Stimulated activated CD4-positive, alpha-beta T cell treated with anti-CD3 and anti-CD28 coated beads, Interleukin-1b, Interleukin-23, amount 100 ng/mL, for 4 hours (primary cell): ENCODE measurements around the gene VIPAS39.

Source experiments
- DNase-seq, 2 donors: peaks; one replicate each; pipeline ENCODE4 v3.0.0-alpha.2; 2020; ENCODE audit warnings: low read depth in 2 of 2

The VIPAS39 gene

GRCh38 chr14:77457522-77458248, at the start of gene VIPAS39, which contains the start of gene AHSA1:
VIPAS39 (minus strand) TSS chr14:77457601; CDS start chr14:77454102, 3,499 bp downstream.
AHSA1 (plus strand) TSS chr14:77458093; CDS start chr14:77458190, 97 bp downstream.
- DNase-seq, result peak; percentile 73 to 83

DNA sequence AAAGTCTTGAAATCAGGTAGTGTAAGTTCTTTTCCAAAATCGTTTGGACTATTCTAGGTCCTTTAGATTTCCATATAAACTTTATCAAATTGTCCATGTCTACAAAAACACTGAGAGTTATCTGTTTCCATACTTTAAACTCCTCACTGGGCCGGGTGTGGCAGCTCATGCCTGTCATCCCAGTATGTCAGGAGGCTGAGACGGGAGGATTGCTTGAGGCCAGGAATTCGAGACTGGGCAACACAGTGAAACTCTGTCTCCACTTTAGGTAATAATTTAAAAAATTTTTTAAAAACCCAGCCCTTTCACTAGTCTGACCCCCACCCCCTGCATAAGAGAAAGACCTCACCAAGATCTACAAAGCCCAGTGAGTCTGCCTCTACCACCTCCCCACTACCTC, 47.6 kb upstream of the VIPAS39 start:
- no peak for DNase-seq

- no peak for DNase-seq
These were observed 45.7 kb upstream of the VIPAS39 start for GRCh38 chr14:77503138-77503537.

DNA sequence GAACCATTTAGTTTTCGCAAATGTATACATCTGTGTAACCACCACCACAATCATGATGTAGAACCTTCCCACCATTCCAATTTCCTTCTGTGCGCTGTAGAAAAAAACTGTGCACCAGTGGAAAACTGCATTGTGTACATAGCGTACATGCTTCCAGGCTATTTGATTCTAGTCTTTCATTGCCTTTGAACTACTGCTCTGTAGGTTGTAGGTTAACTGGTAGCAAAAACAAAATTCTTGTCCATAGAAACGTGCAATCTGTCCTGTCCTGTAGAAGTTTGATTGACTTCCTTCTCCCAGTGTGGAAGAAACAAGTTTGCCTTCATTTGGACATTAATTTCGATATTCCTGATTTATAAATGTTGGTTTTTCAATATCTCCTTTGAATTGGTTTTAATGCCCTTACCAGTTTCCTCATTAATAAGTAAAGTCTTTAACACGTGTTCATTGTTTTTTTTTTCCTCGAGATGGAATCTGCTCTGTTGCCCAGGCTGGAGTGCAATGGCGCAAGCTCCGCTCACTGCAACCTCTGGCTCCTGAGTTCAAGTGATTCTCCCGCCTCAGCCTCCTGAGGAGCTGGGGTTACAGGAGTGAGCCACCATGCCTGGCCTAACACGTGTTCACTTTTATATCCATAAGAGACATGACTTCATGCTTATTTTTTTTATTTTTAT, 44.8 kb upstream of the VIPAS39 start:
- no peak for DNase-seq

GRCh38 chr14:77498984-77499527, 41.7 kb upstream of the VIPAS39 start:
- DNase-seq, result no peak

- DNase-seq, result peak; percentile 13 to 39
These were observed 40.9 kb upstream of the VIPAS39 start, which contains the start of gene ISM2 for GRCh38 chr14:77498120-77498979. ISM2 (minus strand) TSS chr14:77498816; CDS start chr14:77498793, 23 bp downstream.

DNA sequence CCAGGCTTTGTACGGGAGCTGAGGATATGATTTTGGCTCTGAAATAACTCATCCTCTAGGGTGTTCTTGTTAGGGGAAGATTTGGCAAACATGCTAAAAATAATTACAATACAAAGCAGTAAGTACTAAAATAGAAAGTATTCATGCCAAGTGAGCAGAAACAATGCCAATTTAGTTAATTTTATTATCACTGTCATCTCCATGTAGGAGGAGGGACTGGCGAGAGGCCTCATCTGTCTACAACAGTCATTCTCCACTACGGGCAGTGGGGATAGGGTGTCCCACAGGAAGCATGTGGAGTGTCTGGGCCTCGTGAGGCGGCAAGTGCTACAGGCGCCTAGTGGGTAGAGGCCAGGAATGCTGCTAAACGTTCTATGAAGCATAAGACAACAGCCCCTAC, 37.9 kb upstream of the VIPAS39 start:
- no peak for DNase-seq

GRCh38 chr14:77491056-77491455, 33.7 kb upstream of the VIPAS39 start:
- DNase-seq, result no peak

GRCh38 chr14:77490347-77490986, 33.1 kb upstream of the VIPAS39 start:
- no peak for DNase-seq

DNA sequence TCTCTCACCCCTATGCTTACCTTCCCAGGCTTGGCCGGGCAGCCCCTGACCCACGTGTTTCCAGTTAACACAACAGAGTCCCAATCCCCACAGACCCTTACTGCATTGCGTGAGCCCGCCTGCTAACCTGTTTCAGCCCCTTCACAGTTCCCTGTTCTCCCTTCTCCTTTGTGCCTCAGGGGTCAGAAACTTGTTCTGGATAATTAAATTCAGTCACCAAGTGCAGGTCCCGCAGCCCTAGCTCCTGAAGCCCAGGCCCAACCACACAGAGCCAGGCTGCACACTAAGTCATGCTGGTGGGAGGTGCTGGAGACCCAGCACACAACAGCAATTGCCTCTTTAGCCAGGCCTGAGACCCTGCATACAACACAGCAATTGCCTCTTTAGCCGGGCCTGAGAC, 31.6 kb upstream of the VIPAS39 start:
- no peak for DNase-seq

DNA sequence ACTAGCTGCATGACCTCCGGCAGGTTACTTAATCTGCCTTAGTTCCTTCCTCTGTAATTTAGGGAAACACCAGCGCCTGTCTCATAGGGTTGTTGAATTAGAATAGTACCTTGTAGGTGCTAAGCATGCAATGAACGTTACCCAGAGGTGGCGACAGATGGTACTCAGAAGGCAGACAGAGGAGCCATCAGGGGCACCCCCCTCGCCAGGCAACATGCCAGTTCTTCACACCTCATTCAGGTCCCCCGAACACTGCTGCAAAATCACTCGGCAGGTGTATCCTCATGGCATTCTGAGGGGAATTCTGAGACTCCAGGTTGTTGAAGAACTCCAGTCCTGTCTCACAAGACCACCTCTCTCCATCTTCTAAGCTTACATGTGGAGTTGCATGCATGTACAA, 31.2 kb upstream of the VIPAS39 start:
- no peak for DNase-seq

GRCh38 chr14:77485901-77486678, 28.7 kb upstream of the VIPAS39 start:
- no peak for DNase-seq

- no peak for DNase-seq
These were observed 27.9 kb upstream of the VIPAS39 start for GRCh38 chr14:77485256-77485655.

- DNase-seq, result no peak
These were observed 25.0 kb upstream of the VIPAS39 start for GRCh38 chr14:77482422-77482821.

- no peak for DNase-seq
These were observed 21.4 kb upstream of the VIPAS39 start for GRCh38 chr14:77478796-77479195.

- DNase-seq, result no peak
These were observed 20.6 kb upstream of the VIPAS39 start for GRCh38 chr14:77478029-77478428.

GRCh38 chr14:77475432-77476115, 18.2 kb upstream of the VIPAS39 start:
- DNase-seq, result no peak

DNA sequence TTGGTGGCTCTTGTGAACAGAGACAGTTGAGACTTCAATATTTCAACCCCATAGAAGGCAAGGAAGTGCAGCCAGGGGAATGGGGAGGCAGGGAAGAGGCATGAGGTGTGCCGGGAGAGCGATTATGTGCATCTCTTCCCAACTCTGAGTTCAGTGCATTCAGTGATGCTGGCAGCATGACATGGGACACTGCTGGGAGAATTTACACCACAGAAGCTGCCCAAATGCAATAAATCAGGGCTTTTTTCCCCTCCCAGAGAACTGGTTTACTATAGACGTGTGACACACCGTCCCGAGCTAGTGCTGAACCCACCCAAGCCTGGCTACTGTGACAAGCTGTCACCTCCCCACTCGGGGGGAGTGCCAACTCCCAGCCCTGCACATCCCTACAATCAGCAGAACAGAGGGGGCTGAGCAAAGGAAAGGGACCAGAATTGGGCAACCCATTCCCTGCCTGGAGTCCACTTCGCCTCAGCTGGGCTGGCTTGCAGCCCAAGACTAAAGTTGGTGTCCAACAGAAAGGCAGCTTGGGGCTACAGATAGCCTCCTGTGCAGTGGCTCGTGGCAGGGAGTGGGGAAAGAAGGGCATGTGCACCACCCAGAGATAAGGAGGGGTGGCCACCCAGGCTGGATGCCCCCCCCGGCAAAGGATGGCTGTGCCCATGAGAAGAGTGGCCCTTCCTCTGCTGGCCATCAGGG, 17.2 kb upstream of the VIPAS39 start:
- no peak for DNase-seq

GRCh38 chr14:77473921-77474320, 16.5 kb upstream of the VIPAS39 start:
- DNase-seq, result no peak
